H4 (cell line): Measurements from ENCODE around the gene IL10. TPM values are rescaled to one million over a fixed set of nuclear protein-coding genes. Genes with fewer than 3 reads are reported as not detected.

Experiments used
- DNase-seq: peaks from one replicate; pipeline ENCODE4 v3.0.0-alpha.2; 2015; ENCODE audit warnings: low spot score
- total RNA-seq: library from RNA; depleted of rRNA; stranded (reverse); fragments of >200 nt; shearing (Covaris generic); gene quantifications from 2 replicates; pipeline ENCODE4 v1.2.3, GENCODE V29; 2014; rRNA removed

IL10 gene
- not detected in 2 replicates for total RNA-seq

- DNase-seq = no peak
These were observed at the start of gene IL10 for GRCh38 chr1:206772243-206772937. Gene IL10, minus strand, starts transcription at chr1:206772494. Its CDS starts 59 bp downstream, at chr1:206772435.

DNA sequence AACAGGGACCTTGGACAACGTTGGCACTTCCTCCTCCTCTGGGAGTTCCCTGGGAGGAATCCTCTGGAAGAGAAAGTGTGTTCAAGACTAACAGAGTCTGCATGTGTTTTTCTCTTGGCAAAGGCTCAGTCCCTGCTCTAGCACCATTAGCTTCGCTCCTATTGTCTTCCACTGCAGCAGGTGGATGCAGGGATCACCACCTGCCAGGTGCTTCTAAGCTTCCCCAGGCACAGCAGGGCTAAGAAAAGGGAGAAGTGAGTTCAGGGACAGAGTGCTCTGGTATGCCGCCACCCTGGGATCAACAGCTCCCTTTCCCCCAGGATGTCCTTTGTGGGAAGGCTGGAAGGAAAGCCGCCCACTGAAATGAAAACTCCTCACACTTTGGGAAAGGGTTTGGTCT lies 49.2 kb upstream of the IL10 start:
- DNase-seq = no peak

- DNase-seq = no peak
These were observed 44.3 kb upstream of the IL10 start for GRCh38 chr1:206816390-206817287.

DNA sequence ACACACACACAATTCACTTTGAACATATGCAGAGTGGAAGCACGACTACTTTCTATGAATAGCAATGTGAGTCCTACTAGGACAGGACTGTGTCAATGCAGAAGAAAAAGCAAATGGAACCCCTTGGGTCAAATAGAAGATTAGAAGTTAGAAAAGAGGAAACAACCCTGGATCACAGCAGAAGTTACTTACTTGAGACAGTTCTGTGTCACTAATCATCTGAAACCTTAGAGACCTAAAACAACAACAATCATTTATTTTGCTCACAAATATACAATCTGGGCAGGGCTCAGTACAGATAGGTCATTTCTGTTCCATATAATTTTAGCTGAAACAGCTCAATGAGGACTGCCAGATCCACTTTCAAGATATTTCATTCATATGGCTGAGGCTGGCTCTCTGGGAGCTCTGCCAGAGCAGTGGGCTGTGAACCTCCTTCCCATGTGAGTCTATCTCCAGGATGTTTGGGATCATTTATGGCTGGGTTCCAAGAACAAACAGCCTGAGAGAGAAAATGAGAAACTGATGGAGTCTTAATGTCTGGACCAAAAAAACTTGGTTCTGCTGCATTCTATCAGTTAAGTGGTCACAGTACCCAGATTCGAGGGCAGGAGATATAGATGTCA lies 42.5 kb upstream of the IL10 start:
- peak; percentile 48 for DNase-seq

GRCh38 chr1:206812471-206812870 lies 40.2 kb upstream of the IL10 start:
- DNase-seq = no peak

GRCh38 chr1:206809504-206810084 lies 37.3 kb upstream of the IL10 start:
- no peak for DNase-seq

DNA sequence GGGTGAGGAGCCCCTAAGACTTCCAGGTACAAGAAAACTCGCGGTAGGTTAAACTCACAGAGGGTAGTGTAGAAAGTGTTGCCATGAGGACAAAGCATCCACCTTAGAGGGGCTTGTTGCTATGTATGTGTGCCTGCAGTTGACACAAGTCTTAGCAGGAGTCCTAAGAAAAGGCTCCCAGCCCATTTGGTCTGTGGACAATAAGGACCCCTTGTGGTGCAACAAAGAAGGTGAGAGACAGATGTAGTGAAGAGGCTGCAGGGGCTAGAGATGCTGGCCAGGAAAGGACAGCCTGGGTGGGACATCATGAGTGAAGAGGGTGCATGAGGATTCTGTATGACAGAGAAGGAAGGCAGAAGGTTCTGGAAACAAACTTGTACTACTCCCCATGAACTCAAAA lies 36.3 kb upstream of the IL10 start:
- no peak for DNase-seq

DNA sequence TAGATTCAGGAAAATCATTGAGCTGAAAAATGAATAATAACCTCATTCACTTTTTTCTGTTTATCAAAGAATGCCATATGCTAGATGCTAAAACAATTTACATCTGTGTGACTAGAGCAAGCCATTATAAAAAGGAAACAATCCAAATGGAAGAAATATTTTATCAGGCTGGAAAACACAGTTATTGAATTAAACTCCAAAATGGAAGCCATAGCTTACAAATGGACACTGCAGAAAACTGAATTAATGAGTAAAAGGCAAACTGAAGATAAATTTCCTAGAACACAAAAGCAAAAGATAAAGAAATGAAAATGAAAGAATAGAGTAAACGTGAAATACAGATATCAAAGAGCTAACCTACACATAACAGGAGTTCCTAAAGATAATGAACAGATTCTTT lies 33.1 kb upstream of the IL10 start:
- no peak for DNase-seq

DNA sequence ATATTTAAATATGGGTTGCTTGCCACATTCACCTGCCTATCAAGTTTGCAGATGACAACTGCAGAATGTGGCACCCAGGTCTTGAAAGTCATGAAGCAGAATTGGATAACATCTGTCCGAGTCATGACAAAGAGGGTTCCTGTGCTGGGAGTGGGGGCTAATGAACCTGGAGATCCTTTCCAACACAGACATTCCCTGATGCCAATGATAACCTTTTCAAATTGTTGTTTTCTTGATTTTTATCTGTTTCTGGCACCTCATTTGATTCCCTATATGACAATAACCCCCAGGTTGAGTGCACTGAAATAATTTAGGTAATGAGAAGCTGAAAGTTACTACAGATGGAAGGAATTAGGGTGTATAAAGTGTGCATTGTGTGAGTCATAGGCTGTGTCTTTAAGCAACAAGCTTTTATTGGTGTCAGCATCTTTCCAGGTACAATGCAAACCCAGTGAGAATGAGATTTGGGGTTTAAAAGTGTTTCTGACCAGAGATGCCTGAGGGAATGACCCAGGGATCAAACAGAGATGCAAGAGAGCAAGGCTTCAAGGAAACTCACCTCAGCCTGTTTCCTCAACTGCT lies 32.0 kb upstream of the IL10 start:
- no peak for DNase-seq

DNA sequence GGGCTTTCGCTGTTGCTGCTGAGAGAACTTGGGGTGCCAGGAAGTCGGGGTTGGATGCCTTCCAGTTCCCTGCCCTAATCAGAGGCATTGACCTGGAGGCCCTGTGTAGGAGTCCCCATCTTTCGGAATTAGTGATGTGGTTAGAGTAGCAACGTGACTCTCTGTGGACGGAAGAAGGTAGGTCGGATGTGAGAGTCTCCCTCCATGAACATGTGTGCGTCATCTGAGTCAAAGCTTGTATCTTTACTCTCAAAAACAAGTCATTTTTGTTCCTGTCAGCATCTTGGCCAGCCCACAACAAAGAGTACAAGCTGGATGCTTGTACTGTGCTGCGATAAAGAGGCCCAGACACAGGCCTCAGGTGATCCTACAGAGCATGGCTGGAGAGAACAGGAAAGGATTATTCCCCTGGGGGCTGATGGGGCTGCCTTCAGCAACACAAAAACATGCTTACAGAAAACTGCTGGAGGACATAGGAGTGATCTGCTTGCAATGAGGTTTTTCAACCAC lies 31.0 kb upstream of the IL10 start:
- no peak for DNase-seq

GRCh38 chr1:206802401-206802800 lies 30.1 kb upstream of the IL10 start:
- no peak for DNase-seq

DNA sequence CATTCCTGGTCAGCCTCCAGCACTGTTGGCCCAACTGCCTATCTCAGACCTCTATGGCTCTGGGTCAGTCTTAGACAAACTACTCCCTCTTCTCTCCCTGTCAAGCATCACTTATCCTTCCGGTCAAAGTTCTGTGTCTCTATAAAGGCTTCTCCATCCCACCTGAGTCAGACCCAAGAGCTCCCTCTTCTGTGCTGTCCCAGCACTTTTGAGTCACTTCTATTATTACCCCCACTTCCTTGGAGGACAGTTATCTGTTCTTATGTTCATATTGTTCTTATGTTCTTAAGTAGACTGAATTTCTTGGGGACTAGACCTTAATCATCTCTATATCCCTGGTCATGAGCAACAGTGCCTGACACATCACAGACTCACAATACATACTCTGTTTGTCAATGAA lies 29.2 kb upstream of the IL10 start:
- no peak for DNase-seq

DNA sequence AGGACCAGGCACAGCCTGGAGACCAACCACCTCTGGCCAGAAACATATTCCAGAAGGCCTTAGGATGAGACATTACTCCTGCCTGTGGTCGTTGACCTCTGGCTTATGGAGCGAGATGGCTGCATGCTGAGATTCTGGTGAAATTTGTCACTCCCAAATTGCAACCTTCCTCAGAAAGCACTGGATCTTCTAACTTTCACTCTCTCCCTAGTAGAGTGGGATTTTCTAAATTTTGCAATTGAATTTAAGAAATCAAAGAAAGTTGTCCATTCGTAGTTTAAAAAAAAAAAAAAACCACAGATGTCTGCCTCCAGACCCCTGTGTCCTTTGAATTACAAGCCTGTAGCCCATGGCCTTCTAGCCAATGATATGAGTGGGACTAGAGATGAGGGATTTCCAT lies 28.6 kb upstream of the IL10 start:
- no peak for DNase-seq

DNA sequence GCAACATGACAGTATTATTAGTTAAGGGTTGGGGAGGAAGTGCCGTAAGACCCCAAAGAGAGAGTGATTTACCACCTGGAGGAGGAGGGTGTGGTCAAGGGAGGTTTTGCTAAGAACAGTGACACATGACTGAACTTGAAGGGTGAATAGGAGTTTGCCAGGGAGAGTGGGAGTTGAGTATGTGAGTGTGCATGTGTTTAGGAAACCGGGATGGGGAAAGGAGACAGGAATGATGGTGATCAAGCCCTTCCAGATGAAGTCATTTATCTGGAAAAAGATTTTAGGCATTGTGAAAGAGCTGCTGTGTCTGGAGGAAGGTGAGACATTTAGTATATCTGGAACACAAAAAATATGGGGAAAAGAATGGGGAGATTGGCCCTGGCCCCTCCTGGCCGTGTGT lies 28.1 kb upstream of the IL10 start:
- DNase-seq = no peak

- DNase-seq = no peak
These were observed 27.0 kb upstream of the IL10 start for GRCh38 chr1:206799311-206799710.

DNA sequence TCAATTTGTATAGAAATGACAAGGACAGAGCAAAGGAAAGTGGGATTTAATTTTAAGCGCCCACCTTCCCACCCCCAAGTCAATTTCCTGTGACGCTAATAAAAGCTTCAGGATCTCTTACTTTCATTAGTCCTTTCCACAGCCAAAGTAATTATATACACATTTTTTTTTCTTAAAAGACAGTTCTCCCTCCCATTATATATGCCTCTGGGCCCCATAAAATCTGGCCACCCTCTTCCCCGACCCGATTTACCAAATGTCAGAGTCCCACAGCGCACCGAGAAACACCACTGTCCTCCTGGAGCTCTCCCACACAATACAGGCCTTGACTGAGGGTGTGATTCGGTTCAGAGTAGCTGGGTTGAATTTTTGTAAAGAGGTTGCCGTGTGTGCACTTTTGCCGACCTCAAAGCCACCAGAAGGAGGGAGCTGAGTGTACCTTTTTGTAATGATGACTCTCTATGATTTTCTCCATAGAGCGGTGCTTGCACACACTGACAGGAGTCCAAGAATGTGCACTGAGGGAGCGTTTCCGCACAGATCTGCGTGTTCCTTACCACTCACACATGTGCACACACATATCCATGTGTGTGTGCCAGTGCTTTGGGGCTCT lies 26.2 kb upstream of the IL10 start:
- DNase-seq = no peak

DNA sequence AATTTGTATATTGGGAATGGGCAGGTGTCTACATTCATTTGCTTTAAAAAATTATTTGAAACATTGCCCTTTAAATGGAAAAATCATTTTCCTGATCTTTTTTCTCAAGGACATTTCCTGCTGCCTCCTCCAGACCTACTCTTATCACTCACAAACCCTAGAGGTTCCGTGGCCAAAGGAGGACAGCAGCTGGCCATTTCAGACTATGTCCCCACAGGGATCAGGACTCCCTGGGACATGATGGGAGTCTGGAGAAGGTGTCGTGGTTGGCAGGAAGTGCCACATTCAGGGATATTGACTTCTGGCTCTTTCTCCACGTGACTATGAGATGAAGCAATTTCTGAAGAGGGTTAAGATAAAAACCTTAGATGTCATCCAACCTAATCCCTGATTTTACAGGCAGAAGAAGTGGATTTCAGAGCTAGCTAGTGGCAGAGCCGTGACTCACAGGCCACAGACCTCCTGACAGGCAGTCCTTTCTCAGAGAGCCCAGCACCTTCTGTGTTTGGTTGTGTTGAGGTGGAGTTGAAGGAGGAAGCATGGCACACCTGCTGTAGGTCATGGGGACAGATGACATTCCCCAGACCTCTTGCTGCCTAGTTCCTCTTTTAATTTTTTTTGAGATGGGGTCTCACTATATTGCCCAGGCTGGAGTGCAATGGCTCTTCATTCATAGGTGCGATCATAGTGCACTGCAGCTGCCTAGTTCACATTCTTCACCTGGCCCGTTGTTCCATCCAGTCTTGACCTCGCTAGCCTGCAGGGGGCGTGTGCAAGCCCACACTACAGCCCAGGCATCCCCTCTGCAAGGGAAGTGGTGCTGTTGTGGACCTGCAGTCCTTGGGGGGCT lies 25.5 kb upstream of the IL10 start:
- DNase-seq = no peak

- no peak for DNase-seq
These were observed 24.7 kb upstream of the IL10 start for GRCh38 chr1:206796981-206797402.

DNA sequence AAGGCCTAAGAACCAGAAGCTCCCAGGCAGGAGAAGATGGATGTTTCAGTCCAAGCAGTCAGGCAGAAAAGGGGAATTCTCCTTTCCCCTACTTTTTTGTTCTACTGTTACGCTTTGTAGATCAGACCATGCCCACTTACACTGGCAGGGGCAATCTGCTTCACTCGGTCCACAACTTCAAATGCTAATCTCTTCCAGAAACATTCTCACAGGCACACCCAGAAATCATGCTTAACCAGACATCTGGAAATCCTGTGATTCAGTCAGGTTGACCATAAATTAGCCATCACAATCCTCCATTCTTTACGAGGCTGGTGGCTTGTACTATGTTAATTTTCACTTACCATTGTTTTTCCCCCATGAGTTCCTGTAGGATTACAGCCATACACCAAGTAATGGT lies 23.8 kb upstream of the IL10 start:
- no peak for DNase-seq

- DNase-seq = no peak
These were observed 22.1 kb upstream of the IL10 start for GRCh38 chr1:206794294-206794908.
